Frontal cortex (tissue), 4 donors: ENCODE measurements around the gene COL4A6. TPM values are rescaled to one million over a fixed set of nuclear protein-coding genes. Genes with fewer than 3 reads are reported as not detected.

ENCODE experiments used
- DNase-seq, 2 donors: peaks; one replicate each; pipeline ENCODE4 v3.0.0; 2012; ENCODE audit warnings: low spot score in 2 of 2
- FAIRE-seq: peaks from 2 replicates; lab custom pipeline; 2012; peaks lifted over from hg19 to GRCh38; lab: Jason Lieb, UNC
- total RNA-seq: library from RNA; depleted of rRNA; stranded (reverse); fragments of >200 nt; gene quantifications from one replicate; pipeline ENCODE4 v1.2.3, GENCODE V29; 2014
- donor health status: control.
- donor health status: control.
- donor health status: control.

Gene COL4A6
- total RNA-seq, 1 donor from 2014 or later: 2.0 TPM

DNA sequence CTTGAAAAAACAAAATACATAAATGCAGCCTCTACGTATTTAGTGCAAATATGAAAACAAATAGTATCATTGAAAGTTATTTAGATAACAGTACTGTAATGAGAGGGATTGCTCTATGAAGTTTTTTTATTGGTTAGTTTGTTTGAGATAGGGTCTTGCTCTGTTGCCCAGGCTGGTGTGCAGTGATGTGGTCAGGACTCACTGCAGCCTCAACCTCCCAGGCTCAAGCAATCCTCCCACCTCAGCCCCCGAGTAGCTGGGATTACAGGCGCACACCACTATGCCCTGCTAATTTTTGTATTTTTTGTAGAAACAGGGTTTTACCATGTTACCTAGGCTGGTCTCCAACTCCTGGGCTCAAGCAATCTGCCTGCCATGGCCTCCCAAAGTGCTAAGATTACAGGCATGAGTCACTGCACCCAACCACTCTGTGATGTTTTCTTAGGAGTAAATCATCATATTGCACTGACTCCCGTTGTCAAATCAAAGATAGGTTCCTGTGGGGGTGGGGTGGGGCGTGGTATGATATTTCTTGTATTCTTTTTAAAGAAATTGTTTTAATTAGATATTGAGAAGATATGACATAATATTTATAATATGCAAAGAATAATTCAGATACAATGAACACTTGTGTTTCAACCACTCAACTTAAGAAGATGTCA, 270.9 kb downstream of the COL4A6 start:
- no peak for DNase-seq
- no peak for FAIRE-seq

DNA sequence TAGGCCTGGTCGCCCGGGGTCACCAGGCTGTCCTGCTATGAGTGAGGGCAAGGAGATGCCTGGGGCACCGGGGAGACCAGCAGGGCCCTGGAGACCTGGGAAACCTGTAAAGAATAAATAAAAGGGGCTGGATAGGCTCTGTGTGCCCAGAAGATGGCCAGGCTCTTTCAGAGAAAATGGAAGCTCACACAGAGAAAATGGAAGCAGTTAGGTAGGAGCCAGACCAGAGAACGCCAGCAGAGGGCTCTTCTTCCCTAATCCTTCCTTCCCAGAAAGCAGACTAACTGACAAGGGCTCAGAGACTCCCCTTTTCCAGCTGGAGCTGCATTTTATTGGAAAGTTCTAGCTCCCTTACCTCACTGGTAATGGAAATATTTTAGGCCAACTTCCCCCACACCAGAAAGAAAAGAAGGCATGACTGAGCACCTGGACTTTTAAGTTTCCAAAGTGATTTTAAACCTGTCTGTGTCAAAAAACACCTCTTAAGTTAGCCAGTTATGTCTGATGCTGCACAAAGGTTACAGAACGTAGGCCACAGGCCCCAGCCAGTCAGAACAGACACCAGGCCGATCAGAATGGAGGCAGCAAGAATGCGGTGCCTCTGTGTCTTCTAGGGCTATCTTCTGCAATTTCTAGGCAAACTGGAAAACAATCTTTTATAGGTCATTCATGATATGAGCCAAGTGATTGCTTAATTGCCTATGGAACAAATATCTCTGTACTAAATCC, 272.7 kb downstream of the COL4A6 start:
- DNase-seq: peak in 1 of 2 donors; percentile 4
- FAIRE-seq: no peak

DNA sequence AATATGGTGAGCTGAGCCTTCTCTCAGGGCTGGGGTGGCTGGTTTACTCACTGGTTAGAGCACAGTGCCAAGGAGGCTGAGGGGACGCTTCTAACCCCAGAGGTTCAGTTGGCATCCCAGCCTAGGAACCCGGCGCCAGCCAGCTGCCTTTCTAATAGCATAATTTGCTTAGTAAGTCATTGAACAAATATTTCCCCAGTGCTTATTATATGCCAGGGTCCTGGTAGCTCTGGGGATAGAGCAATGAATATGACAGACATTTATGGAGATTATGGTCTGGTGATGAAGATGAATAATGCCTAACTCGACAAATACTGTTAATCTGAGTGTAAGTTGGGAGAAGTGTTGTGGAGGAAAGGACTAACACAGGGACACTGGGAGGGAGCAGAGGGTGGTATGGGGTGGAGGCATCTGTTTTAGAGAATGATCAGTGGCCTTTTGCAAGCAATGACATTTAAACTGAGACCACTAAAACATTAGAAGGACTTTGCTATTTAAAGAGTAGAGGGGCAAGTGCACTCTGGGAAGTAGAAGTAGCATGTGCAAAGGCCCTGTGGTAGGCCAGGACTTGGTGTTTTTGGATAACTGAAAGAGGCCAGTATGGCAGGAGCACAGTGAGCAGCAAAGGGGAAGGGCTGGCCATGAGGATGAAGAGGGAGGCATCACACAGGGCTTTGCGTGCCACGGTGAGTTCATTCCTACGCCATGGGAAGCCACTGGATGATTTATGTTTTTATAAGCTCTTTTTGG, 274.7 kb downstream of the COL4A6 start:
- DNase-seq (no peak), FAIRE-seq (no peak)

DNA sequence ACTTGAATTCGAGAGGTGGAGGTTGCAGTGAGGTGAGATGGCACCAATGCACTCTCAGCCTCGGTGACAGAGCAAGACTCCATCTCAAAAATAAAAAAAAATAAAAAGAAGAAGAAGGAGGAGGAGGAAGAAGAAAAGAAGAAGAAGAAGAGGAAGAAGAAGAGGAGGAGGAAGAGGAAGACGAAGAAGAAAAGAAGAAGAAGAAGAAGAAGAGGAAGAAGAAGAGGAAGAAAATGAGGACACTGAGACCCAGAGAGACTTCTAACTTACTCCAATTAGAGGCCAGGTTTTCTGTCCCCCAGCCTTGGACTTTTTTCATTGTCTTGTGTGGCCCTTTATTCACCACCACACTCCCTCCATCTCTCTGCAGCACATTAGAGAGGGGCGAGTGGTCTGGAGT, 276.0 kb downstream of the COL4A6 start:
- FAIRE-seq (no peak), DNase-seq (no peak)

DNA sequence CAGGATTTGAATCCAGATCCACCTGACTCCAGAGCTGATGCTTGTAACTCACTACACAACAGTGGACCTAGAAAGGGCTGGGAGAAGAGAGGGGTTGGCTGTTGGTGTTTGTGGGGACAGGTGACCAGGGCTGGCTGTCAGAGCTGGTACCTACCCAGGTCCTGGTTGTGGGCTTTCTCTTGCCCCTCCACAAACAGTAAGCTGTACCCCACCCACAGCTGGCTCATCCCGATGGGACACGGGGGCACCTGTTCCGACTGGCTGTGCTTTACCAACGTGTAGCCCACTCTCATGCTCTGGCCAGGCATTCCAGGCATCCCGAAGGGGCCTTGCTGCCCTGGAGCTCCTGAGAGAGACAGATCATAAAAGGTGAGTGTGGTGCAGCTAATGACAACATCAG, 277.9 kb downstream of the COL4A6 start:
- DNase-seq (no peak), FAIRE-seq (no peak)

DNA sequence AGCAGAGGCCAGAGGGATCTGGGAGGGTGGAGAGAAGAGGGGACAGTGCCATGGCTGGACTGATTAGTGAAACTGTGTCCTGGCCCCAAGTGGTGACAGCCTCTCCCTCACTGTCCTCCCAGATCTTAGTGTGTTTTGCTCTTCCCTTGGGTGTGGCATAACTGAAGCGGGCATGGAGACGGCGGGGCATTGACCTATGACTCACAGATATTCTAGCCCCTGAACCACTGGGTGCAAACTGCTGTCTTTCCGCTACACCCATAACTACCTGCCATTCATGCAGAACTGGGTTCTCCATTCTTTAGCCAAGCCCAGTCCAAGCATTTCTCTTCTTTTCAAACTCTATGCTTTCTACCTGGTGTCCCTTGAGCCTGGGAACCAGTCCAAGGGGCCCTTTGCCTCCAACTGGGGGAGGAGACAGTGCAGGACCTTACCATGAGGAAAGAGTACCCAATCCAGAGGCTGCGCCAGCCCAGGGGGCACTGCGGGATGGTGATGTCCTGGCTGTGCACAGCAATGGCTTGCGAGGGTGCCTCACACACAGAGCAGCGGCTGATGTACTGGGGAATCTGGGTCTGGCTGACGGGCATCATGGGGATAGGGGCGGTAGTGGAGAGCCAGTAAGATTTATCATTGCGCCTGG, 279.1 kb downstream of the COL4A6 start:
- no peak for FAIRE-seq
- no peak for DNase-seq

DNA sequence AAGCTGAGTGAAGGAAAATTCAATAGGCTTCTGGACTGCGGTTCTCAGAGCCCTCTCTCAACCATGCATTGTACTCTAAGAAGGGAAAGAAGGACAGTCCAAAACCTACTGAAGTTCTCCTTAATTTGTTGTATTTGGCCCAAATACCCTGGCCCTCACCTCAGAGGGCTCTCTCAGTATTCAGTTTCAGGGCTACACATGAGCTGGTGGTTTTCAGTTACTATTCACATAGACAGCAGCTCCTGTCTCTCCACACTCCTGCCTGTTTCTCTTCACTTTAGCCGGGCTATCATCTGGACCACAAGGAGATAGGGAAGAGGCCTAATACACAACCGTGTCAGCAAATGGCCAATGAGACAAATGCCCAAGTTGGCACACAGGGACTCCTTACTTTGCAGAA, 280.6 kb downstream of the COL4A6 start:
- FAIRE-seq (no peak), DNase-seq (no peak)

DNA sequence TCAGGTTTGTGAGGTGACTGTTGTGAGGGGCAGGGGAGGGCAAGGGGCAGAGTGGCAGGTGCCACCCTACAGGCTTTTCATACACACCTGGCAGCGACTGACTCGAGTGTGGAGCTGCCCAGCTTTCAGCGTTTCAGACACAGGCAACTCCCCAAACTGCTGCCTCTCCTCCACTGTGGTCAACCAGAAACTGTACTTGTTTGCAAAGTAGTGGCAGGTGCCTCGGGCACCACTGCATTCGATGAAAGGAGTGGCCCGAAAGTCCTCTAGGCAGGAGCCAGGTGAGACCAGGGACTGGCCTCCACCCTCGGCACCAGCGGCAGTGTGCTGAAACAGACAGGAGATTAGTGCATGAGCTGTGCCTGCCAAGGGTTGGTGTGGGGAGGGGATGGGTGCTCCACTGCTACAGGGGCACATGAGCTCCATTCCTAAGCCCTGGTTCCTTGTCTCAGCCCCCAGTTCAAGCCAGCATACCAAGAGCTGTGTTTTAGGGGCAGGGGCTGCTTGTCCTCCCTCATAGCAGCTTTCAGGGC, 281.2 kb downstream of the COL4A6 start:
- DNase-seq: no peak
- FAIRE-seq: no peak

DNA sequence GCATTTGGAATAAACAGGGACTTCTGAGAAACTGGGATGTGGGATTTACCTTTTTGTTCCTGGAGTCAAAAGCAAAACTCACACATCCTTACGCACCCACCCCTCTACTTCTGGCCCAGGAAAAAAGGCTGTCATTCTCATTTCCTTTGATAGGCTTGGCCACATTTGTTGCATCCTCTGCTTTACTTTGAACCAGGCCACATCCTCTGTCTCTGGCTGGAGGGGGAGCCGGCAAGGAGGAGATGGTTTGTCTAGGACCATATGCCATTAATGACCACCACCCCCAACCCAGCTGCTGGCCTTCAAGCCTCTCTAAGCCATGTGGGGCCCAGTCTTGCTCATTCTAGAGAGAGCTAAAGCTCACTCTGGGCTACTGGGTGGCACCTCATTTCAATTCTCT, 282.1 kb downstream of the COL4A6 start:
- FAIRE-seq (no peak), DNase-seq (no peak)

DNA sequence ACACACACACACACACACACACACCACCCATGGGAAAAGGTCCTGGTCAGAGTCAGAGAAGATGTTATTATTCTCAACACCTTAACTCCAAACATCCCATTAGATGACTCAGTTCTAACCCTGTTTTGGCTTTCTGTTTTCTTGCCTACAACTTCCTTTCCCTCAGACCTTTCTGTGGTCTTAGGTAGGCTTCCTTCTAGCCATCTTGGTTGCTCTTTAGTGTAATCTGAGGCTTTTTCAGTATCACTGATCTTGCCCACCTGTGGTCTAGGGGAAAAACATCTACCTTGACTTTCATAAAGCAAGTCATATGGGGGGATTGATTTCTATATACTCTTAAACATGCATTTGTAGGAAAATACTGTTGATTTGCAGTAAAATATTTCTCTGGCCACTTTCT, 289.7 kb downstream of the COL4A6 start:
- FAIRE-seq: no peak
- no peak for DNase-seq

DNA sequence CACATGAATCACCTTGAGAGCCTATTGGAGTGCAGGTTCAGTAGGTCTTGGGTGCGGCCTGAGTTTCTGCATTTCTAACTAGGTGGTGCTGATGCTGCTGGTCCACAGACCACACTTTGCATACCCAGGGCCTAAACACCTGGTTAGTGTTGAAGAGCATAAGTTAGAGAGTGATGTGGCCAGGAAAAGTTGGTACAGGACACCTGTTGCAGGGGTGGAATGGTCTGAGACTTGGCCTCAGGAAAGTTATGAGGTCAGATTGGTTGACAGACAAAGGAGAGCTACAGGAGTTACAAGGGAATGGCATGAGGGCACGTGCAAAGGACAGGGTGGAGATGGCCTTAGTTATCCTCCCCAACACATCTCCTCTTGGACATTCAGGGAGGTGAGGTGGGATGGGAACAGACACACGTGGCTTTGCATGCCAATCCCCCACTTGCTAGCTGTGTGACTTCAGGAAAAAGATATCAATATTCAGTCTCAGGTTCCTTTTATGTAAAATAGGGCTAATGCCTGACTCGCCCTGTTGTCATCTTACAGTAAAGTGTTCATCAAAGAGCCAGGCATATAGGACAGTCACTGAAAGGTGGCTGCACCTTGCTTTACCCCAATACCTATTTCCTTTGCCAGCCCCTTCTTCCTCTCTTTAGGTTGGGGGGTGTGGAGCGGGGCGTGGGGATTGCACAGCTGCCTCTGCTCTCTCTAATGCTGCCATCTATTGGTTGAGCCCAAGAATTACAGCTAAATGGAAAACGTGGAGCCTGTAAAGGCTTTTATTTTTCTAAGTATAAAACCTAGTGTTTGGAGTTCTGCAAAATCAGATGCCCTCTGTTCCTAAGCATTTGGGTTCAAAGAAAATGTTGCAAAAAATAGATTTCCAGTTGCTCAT, 299.2 kb downstream of the COL4A6 start:
- FAIRE-seq (no peak), DNase-seq (no peak)

DNA sequence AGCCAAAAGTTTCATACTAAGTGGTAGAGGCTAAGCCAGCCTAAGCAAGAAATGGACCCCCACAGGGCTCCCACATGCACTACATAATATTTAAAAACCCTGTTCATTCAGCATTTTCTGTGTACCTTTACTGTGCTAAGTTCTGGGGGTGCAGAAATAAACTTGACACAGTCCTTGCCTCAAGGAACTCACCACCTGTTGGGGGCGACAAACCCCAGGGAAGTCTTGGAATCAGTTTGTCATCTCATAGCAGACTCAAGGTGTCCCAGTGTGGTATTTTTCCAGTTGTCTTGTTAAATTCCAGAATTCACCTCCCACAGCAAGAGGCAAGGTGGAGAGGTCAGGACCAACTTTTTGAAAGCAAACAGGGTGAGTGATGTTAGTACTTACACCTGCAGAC, 303.5 kb downstream of the COL4A6 start:
- DNase-seq: no peak
- no peak for FAIRE-seq

DNA sequence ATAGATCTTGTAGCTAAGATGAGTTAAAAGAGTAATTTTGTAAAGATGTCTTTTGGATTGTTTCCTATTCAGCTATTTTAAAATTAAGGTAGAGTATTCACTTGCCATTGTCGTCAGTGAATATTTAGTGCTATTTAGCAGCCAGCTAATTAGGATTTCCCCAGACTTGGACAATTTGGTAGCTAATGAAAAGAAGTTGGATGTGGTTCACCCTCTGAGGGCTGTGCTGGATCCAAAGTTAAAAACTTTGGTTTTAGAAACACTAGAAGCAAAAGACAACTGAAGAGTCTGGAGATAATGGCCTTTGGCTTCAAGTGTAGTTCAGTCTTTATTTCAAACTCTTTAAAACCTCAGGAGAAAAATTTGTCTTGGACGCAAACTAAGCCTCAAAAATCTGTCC, 305.3 kb downstream of the COL4A6 start:
- no peak for FAIRE-seq
- DNase-seq: no peak

DNA sequence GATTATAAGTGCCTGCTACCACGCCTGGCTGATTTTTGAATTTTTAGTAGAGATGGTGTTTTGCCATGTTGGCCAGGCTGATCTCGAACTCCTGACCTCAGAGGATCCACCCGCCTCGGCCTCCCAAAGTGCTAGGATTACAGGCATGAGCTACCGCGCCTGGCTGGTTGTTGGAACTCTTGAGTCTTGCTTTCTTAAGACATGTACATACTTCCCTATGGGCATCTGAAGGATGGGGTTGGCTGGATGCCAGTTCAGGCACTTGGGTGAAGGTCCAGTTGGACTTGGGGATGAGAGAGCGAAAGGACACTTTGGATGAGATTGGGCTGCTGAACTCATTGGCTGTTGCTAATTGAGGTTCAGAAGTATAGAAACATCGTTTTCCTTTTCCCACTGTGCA, 306.2 kb downstream of the COL4A6 start:
- DNase-seq (no peak), FAIRE-seq (no peak)

DNA sequence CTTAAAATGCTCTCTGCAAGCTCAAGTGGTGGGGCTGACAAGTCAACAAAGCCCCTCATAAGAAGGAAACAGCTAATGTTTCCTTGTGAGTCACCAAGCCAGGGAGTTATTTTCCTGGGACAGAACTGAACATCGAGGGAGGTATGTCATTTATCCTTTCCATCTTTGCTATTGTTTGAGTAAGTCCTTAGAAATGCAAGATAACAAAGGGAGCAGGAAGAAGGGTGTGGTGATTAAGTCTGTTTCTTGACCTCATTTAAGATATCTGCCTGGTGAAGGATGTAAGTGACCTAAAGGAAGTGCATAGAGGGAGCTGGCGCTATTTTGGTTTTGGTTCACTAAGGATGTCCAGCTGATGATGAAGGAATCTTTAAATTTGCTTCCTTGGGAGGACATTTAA, 306.8 kb downstream of the COL4A6 start:
- FAIRE-seq (no peak), DNase-seq (no peak)

DNA sequence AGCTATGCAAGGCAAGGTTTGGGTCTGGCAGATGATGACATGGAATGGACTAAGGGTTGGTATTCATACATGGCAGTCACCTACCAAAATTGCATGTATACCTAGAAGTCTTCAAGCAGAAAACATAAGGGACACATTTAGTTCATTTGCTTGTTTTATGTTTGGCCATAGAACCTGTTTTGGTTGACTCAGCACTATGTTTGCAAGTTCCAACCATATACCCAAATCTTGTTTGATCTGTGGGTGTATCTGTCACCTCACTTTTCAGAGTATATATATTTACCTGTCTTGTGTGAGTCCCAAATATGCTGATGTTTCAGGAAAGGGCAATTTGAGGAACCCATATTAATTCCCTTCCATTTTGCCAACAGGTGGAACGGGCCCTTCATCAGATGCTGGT, 307.3 kb downstream of the COL4A6 start:
- FAIRE-seq: no peak
- DNase-seq: no peak

DNA sequence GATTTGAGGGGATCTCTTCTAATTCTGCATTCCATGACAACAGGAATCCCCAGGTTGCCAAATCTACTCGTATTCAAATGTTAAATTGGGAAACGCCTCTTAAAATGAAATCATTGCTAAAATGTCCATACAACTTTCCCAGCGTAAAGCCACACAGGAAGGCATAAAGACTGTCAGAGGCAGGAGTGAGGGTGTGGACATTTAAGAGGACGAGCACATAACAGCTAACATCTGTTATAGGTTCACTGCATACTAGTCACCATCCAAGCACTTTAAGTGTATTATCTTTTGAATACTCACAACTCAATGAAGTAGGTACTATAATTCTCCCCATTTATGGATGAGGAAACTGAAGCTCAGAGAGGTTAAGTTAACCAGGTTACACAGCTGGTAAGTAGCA, 311.1 kb downstream of the COL4A6 start:
- DNase-seq (no peak), FAIRE-seq (no peak)

DNA sequence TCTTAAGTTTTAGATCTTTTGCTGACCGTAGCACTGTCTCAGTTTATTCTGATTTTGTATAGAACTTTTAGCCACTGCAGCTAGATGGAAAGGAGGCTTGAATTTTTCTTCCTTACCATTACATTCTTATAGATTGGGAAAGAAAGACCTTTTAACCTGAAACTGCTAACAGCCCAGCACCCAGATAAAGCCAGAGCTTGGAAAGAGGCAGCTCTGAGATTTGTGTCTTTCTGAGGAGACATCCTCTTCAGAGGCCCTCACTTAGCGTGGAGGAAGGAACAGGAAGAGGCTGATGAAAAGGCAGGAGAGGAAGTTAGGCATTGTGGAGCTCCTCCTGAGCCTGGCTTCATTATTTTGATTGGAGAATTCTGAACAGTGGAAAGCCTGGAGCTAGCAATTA, 311.6 kb downstream of the COL4A6 start:
- FAIRE-seq (no peak), DNase-seq (no peak)

DNA sequence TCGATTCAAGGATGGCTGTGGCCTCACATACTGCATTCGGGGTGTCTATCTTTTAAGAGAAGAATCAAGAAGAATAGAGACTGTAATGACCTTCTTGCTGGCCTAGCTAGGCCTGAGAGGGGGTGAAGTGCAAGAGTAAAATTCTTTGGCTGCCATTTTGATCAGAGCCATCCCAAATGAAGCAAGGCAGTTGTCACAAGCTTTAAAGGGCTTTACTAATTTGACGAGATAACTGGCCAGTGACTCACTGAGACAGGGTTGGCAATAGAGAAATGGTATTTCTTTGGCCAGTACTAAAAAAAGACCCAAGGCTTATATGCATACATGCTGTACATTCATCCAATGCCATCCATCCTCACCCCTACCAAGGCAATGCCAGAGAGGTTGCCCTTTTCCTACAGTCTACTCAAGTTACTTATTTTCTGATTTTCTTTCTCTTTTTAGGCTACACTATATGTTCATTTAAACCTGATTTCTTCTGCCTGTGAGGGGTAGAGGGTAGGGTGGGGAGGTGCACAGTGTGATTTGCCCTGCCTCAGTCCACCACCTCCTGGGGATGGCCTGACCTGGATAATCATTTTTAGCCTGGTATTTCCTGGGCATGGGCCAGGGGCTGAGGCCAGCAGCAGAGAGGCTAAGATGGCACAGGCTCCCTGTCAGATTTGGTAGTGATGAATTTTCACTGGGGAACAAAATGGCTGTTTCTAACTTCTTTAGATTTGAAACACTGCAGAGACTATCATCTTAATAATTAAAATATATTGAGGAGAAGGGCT, 314.4 kb downstream of the COL4A6 start:
- FAIRE-seq: no peak
- no peak for DNase-seq
